ENCODE results near the gene HBE1. TPM values are rescaled to one million over a fixed set of nuclear protein-coding genes. Genes with fewer than 3 reads are reported as not detected.

HBE1 gene
- total and polyA plus RNA-seq, 9 of the 15 experiments (the other 6 are each of a cell fraction or from before 2014, with no cell fraction given) = 612 to 10,250 (median 2,181) TPM

- no peak for TF ChIP-seq ZSCAN32 (CRISPR knock-in tag; IDR thresholded peaks at IDR 0.05)
- no peak for TF ChIP-seq SIN3B (IDR thresholded peaks at IDR 0.05; ENCODE audit: low read depth)
- TF ChIP-seq ZNF124 (CRISPR knock-in tag; IDR thresholded peaks at IDR 0.05) = no peak
- peak; percentile 46; the same call in 1 of the 2 replicates for TF ChIP-seq ZNF717 (CRISPR knock-in tag; IDR thresholded peaks at IDR 0.05)
- no peak for TF ChIP-seq HDAC8 (tag; IDR thresholded peaks at IDR 0.05)
- TF ChIP-seq POLR2AphosphoS2 (IDR thresholded peaks at IDR 0.05; ENCODE audit: low read length) = no peak
- no peak for TF ChIP-seq ZNF655 (CRISPR knock-in tag; IDR thresholded peaks at IDR 0.05)
- TF ChIP-seq KAT2B (IDR thresholded peaks at IDR 0.05; ENCODE audit: low read depth, low read length) = no peak
Measured at GRCh38 chr11:5241458-5241857, 28.3 kb downstream of the HBE1 start (continued).

- whole genome bisulfite sequencing (ENCODE audit: insufficient coverage, low coverage, missing lambda C conversion rate) = 27% methylated on average over 2 of the region's 2 CpGs
- TF ChIP-seq POLR2G (IDR thresholded peaks at IDR 0.05; ENCODE audit: low read depth, low read length) = peak; percentile 37; the same call in 1 of the 2 replicates
- 0 out of 2 replicates have a peak, but pooled peaks have one; percentile 42 for TF ChIP-seq POLR2A (conservative IDR thresholded peaks at IDR 0.05)
- TF ChIP-seq CGGBP1 (CRISPR knock-in tag; IDR thresholded peaks at IDR 0.05) = peak; percentile 40; the same call in 1 of the 2 replicates
- peak; percentile 40; the same call in 1 of the 2 replicates for TF ChIP-seq ZBTB17 (CRISPR knock-in tag; IDR thresholded peaks at IDR 0.05)
- TF ChIP-seq CEBPB (tag; IDR thresholded peaks at IDR 0.05) = peak; percentile 72
- no peak for TF ChIP-seq RAD21 (CRISPR knock-in tag; conservative IDR thresholded peaks at IDR 0.05 in 1 of 2, IDR thresholded peaks at IDR 0.05 in 1 of 2)
- 0 out of 2 replicates have a peak, but pooled peaks have one; percentile 30 for TF ChIP-seq ZNF436 (CRISPR knock-in tag; IDR thresholded peaks at IDR 0.05)
- no peak for TF ChIP-seq CAMTA2 (CRISPR knock-in tag; conservative IDR thresholded peaks at IDR 0.05)
- no peak for TF ChIP-seq MEF2D (tag; conservative IDR thresholded peaks at IDR 0.05; ENCODE audit: low read depth)
- no peak for TF ChIP-seq TBL1XR1 (IDR thresholded peaks at IDR 0.05; ENCODE audit: low read length in 2 of 2)
- no peak for TF ChIP-seq SMAD3 (CRISPR knock-in tag; conservative IDR thresholded peaks at IDR 0.05)
- TF ChIP-seq ZNF224 (CRISPR knock-in tag; IDR thresholded peaks at IDR 0.05) = no peak
- TF ChIP-seq ARID2 (IDR thresholded peaks at IDR 0.05) = no peak
- no peak for TF ChIP-seq CBX5 (IDR thresholded peaks at IDR 0.05; ENCODE audit: borderline replicate concordance, low read depth)
- TF ChIP-seq CEBPG (CRISPR knock-in tag; IDR thresholded peaks at IDR 0.05) = no peak
- TF ChIP-seq CEBPG (tag; conservative IDR thresholded peaks at IDR 0.05 in 1 of 2, IDR thresholded peaks at IDR 0.05 in 1 of 2) = peak in 1 of 2 experiments; percentile 59; a peak in 1 of 4 replicates
Measured at GRCh38 chr11:5240458-5240857, 29.3 kb downstream of the HBE1 start.

More at GRCh38 chr11:5240458-5240857, 29.3 kb downstream of the HBE1 start:
- Histone ChIP-seq H3K4me2 (ENCODE audit: insufficient read depth, low read length) (peak overlapping the region; percentile 42), H3K9me3 (replicated peaks; ENCODE audit: control insufficient read depth, insufficient read depth, low read depth, low read length) (no peaks in the 10 kb centered on the region), H4K20me1 (replicated peaks; ENCODE audit: control insufficient read depth, insufficient read depth, low read length) (0 out of 2 replicates have a peak, but pooled peaks cover 4% of the 10 kb centered on the region), H3K36me3 (ENCODE audit: control insufficient read depth, insufficient read depth, low read length) (peaks cover 13% of the 10 kb centered on the region), H3K4me3 (no peak overlapping the region), H3K9ac (ENCODE audit: insufficient read depth in 1 of 2, low read depth in 2 of 2, low read length in 2 of 2) (peak overlapping the region in 1 of 2 experiments; percentile 70; a peak in 1 of 4 replicates), H3K4me1 (replicated peaks in 1 of 2; ENCODE audit: control insufficient read depth in 2 of 2, insufficient read depth in 2 of 2, low read length in 2 of 2) (peaks cover 9 to 44% of the 10 kb centered on the region in 2 experiments), H2AFZ (ENCODE audit: low read depth, low read length) (no peak overlapping the region), H3K27ac (ENCODE audit: extremely low read depth, low read depth, low read length) (peak overlapping the region; percentile 17; the same call in 1 of the 3 replicates), H3K27me3 (ENCODE audit: control insufficient read depth in 2 of 2, insufficient read depth in 2 of 2, low read length in 2 of 2) (no peaks in the 10 kb centered on the region), H3K9me1 (ENCODE audit: control insufficient read depth, insufficient read depth, low read length) (no peaks in the 10 kb centered on the region), H3K79me2 (ENCODE audit: control insufficient read depth, insufficient read depth, low read length) (peaks cover 58% of the 10 kb centered on the region)
- DNase-seq (ENCODE audit: extremely low read depth in 1 of 4, low spot score in 3 of 4) (no peak), ATAC-seq (no peak), FAIRE-seq (no peak)
- intact Hi-C loops (cut with micrococcal nuclease) (no loop called here), in situ Hi-C loops (cut with MboI) (loop anchor here (5.0 kb wide), 1 partner anchor 47 kb away; no protein-coding TSS in a partner anchor)
- ChIA-PET POLR2A (interaction anchor here (0.7 to 1.6 kb wide), 10 partner anchors 9 to 1344 kb away, joined by 3 to 7 read pairs (median 4); partner anchors contain the start of gene HBG1), CTCF (ENCODE audit: low intra/inter-chr PET ratio) (interaction anchor here (0.6 kb wide), 1 partner anchor 31 kb away, joined by 4 read pairs; no protein-coding TSS in a partner anchor)
- no TSS peak for BruUV-seq (replicated peaks)

All from K562 (cell line).